Caki2 (cell line): ENCODE results near the gene NDN. TPM values are rescaled to one million over a fixed set of nuclear protein-coding genes. Genes with fewer than 3 reads are reported as not detected.

ENCODE experiments used
- DNase-seq: peaks from one replicate; pipeline ENCODE4 v3.0.0-alpha.2; 2015; ENCODE audit warnings: low read depth
- in situ Hi-C: cut with HindIII; loops from 2 replicates; pipeline ENCODE4 v1.10.0; 2016; ENCODE audit warnings: low sequenced_read_pairs, low pct_unique_long_range_greater_than_20kb, mixed read lengths
- total RNA-seq: library from RNA; depleted of rRNA; stranded (reverse); fragments of >200 nt; shearing (Covaris generic); gene quantifications from 2 replicates; pipeline ENCODE4 v1.2.3, GENCODE V29; 2014; ENCODE audit warnings: low replicate concordance; rRNA removed

The NDN gene
- total RNA-seq, 1 experiment from 2014 or later, result 98.8 TPM

- DNase-seq, result no peak
- in situ Hi-C loops, result no loop called here
Observed at GRCh38 chr15:23645371-23646164, 41.5 kb downstream of the NDN start.

- in situ Hi-C loops, result no loop called here
Observed at GRCh38 chr15:23644829-23645228, 42.3 kb downstream of the NDN start.

GRCh38 chr15:23642413-23643044 lies 44.6 kb downstream of the NDN start:
- peak; percentile 39 for DNase-seq
- in situ Hi-C loops, result no loop called here

More at GRCh38 chr15:23644829-23645228, 42.3 kb downstream of the NDN start:
- DNase-seq, result no peak

Other genes with a start within 250 kb of the NDN start
- not detected in 2 replicates for gene GOLGA6L2, start 240.1 kb downstream of the NDN start, total RNA-seq
- gene MKRN3, start 121.6 kb downstream of the NDN start, total RNA-seq, result not detected in 2 replicates
- gene MAGEL2, start 39.4 kb downstream of the NDN start, total RNA-seq, result not detected in 2 replicates